C4-2B (cell line): ENCODE results near the gene NOTCH3.

Experiments
- ZFX ChIP-seq: fragments of 450-650 bp; IDR thresholded peaks from 2 replicates; pipeline ENCODE4 v1.6.1; 2017
- TF ChIP-seq, protein P1 (sequence below): fragments of 450-650 bp; conservative IDR thresholded peaks from 2 replicates; pipeline ENCODE4 v1.5.1; 2017; ENCODE audit warnings: mild to moderate bottlenecking

DNA sequence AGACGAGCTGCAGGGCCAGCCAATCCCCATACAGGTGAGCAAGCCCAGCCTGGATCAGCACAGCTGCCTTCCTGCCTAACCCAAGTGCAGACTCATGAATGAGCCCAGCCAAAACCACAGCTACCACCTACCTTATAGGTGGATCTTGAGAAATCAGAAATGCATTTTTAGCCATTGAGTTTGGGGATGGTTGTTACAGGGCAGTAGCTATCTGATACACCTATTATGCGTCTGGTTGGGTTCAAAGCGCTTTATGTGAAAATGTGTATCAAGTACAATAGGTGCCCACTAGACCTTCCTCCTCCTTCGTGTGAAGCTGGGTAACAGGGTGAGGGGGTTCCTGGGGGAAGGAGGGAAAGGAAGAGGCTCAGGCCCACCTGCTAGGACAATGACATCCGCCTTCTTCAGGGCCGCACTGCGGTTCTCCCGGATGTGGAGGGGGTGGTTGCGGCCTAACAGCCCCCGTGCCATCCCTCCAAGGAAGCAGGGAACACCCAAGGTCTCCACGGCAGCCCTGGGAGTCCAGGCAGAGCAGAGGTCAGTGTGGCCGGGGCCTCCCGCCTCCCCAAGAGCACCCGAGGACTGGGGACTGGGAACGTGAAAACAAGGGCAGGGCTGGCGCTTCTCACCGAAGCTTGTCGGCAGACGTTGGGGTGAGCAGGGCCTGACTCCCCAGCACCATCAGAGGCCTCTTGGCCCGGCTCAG, 81.9 kb downstream of the NOTCH3 start:
- TF ChIP-seq, protein P1, sequence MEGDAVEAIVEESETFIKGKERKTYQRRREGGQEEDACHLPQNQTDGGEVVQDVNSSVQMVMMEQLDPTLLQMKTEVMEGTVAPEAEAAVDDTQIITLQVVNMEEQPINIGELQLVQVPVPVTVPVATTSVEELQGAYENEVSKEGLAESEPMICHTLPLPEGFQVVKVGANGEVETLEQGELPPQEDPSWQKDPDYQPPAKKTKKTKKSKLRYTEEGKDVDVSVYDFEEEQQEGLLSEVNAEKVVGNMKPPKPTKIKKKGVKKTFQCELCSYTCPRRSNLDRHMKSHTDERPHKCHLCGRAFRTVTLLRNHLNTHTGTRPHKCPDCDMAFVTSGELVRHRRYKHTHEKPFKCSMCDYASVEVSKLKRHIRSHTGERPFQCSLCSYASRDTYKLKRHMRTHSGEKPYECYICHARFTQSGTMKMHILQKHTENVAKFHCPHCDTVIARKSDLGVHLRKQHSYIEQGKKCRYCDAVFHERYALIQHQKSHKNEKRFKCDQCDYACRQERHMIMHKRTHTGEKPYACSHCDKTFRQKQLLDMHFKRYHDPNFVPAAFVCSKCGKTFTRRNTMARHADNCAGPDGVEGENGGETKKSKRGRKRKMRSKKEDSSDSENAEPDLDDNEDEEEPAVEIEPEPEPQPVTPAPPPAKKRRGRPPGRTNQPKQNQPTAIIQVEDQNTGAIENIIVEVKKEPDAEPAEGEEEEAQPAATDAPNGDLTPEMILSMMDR = no peak
- TF ChIP-seq ZFX = no peak
